ENCODE measurements around the gene FKTN. TPM values are rescaled to one million over a fixed set of nuclear protein-coding genes. Genes with fewer than 3 reads are reported as not detected.

Gene FKTN
- total RNA-seq = 10 to 100 TPM; 10.3 to 10.9 TPM

DNA sequence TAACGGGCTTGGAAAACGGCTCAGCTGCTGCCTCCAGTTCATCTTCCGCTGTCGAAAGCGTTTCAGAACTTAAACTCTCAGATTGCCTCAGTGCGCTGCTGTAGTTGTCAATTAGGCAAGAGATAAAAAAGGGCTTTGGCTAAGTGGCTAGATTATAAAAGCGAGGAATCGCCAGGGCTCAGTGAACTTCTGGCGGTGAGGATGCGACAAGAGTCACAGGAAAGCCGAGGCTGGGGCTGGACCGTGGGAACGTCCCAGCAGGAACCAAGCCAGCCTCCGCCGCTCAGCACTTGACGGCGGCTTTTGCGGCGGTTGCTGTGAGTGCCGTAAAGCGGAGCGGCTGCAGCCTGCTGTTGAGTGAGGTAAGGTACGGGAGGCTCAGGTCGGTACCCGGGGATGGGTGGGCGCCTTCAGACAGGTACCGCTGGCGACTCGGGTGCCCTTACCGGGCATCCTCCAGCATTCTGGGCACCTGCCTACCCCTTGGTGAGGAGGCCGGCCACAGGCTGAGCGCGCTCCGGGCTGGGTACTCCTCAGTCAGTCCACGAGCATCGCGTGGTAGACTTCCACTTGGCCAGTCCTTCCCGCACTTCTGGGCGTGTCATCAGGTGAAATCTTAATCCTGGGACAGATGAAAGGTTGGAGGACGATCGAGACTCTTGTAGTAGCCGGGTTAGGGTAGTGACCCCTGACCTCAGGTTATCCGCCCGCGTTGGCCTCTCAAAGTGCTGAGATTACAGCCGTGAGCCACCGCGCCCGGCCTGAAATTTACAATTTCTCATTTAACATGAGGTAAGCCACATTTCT, at the start of gene FKTN:
FKTN (plus strand) TSS at position 328 of the 807 bp plus-strand sequence. CDS start 16,902 bp downstream, outside the sequence.

DNA sequence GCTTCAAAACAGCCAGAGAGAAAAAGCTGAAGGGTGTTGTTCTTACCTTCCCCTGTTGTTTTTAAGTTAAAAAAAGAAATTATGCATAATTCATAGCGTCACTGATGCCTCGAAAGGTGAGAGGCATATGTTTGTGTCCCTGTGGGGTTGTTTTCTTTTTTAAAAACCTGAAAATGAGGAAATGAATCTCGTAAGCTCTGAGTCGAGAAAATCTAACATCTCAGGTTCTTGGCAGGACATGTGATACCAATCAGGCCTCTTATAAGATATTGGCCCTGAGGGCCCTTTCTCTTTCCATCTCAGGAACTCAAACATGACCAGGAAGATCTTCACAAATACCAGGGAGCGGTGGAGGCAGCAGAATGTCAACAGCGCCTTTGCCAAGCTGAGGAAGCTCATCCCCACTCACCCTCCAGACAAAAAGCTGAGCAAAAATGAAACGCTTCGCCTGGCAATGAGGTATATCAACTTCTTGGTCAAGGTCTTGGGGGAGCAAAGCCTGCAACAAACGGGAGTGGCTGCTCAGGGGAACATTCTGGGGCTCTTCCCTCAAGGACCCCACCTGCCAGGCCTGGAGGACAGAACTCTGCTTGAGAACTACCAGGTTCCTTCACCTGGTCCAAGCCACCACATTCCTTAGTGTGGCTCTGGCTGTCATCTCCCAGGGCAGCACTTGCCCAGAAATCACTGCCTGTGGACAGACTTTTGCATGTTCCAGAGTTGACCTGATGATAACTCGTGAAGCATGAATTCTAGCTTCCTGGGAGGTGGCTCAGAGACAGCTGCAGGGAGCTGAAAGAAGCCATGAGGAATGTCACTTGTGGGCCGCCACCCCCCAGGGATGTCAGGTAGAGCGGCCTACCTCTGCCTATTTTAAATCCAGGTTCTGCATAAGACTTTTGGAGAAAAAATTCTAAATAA, 104.5 kb downstream of the FKTN start, which contains the start of gene TAL2:
TAL2 (plus strand) TSS at position 274 of the 921 bp plus-strand sequence; CDS start at position 314, 40 bp downstream.

Other genes starting within 250 kb of the FKTN start
- gene FSD1L, start 110.1 kb upstream of the FKTN start, total RNA-seq = 1 to 10 TPM; 3.3 to 3.4 TPM
- gene TAL2, start 104.3 kb downstream of the FKTN start, total RNA-seq = under 1 TPM in 1 of 2 experiments, not detected in 1; 0.33 TPM
- gene TMEM38B, start 136.4 kb downstream of the FKTN start, total RNA-seq = 1 to 10 TPM; 5.4 to 7.7 TPM